Stimulated activated CD4-positive, alpha-beta T cell treated with anti-CD3 and anti-CD28 coated beads, Interleukin-1b, Interleukin-23, amount 100 ng/mL, for 4 hours (primary cell): Measurements from ENCODE around the gene AHSG.
A peak's percentile ranks its signal among the peaks of the same experiment; 100 is the strongest.

ENCODE experiments used
- DNase-seq, 2 donors: peaks; one replicate each; pipeline ENCODE4 v3.0.0-alpha.2; 2020; ENCODE audit warnings: low read depth in 2 of 2

The AHSG gene

DNA sequence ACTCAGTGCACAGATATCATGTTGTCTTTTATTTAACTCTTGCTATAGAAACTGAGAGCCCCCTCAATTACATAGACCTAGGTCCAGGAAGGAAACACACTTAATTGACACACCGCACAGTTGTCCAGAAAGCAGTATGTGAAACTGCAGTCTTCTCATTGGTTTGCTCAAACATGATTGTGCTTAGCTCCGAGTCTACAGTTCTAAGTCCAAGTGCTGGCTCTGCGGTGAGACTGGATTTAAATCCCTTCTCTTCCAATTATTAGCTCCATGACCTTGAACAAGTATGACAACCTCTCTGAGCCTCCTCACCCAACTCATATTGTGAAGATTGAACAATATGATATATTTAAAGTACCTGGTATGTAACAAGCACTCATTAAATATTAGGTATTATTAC is 19.0 kb upstream of the AHSG start:
- DNase-seq = no peak

GRCh38 chr3:186594591-186595113 is 18.2 kb upstream of the AHSG start:
- DNase-seq = no peak

DNA sequence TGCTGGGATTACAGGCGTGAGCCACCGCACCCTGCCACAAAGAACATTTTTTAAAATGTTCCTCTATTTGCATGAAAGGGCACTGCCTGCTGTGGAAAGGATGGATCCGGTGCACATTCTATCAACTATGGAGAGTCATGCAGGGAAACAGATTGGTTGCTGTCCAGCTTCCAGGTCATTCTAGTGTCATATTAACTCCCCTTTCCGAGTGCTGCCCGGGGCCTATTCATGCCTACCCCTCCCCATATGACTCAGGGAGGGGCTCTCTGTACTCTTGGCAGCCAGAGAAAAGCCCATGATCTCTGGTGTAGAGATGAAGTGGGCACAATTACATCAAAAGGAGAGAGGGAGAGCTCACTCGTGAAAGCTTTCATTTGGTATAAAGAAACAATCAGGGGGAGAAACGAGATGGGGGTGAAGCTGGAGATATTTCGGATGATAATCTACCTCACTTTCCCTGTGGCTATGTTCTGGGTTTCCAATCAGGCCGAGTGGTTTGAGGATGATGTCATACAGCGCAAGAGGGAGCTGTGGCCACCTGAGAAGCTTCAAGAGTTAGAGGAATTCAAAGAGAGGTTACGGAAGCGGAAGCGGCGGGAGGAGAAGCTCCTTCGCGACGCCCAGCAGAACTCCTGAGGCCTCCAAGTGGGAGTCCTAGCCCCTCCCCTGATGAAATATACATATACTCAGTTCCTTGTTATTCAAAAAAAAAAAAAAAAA is 16.1 kb upstream of the AHSG start:
- no peak for DNase-seq

DNA sequence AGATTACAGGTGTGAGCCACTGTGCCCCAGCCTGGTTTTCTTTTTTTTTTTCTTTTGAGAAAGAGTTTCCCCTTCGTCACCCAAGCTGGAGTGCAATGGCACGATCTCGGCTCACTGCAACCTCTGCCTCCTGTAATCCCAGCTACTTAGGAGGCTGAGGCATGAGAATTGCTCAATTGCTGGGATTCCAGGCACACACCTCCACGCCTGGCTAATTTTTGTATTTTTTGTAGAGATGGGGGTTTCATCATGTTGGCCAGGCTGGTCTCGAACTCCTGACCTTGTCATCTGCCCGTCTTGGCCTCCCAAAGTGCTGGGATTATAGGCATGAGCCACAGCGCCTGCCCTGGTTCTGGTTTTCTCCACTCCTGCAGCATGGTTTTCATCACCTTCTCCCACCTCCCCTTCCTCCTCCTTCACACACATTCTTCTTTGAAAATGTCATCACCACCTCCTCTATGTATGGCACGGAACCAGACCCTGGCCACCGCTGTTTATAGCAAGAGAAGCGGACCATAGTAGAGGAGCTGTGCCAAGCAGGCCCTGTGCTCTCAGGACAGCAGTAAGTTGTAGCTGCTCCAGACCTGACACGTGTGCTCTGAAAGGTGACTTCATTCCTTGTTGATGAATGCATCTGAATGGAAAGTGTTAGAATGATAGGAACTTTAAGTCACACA is 14.6 kb upstream of the AHSG start:
- no peak for DNase-seq

- no peak for DNase-seq
Measured at GRCh38 chr3:186598794-186599141, 14.1 kb upstream of the AHSG start.

- no peak for DNase-seq
Measured at GRCh38 chr3:186599142-186599784, 13.6 kb upstream of the AHSG start.

GRCh38 chr3:186599785-186600166 is 13.1 kb upstream of the AHSG start:
- DNase-seq = no peak

GRCh38 chr3:186600896-186601295 is 12.0 kb upstream of the AHSG start:
- DNase-seq = no peak

DNA sequence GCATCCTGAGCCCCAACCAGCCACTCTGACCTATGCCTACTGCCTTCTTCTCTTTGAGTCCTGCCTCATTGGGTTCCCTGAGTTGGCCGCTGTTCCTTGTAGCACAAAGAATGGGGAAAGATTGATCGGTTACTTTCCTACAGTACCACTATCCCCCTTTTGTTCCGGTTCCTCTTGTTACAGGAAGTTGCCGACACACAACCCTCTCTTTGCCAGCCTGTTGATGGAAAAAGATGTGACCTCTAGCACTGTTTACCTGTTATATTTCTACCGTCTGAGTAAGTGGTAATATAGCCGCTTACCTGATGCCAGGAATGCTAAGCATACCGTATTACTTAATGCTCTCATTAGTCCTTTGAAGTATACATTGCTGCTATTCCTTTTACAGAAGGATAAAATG is 9.7 kb upstream of the AHSG start:
- DNase-seq = no peak

DNA sequence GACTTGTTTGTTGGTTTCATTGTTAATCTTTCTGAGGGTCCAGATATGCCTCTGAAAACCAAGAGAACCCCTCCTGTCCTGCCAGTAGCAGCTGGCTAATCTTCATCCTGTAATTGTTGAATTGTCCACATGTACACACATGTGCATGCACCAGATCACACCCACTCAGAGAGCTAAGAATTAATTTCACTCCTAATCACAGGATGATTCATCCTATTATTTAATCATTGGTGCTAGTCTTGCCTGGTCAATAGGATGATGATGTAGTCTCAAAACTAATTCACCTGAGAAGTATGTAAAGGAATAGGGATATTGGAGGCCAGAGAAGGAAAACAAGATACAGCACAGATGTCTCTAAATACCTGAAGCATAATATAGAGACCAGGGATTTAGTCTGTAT is 7.8 kb upstream of the AHSG start:
- no peak for DNase-seq

DNA sequence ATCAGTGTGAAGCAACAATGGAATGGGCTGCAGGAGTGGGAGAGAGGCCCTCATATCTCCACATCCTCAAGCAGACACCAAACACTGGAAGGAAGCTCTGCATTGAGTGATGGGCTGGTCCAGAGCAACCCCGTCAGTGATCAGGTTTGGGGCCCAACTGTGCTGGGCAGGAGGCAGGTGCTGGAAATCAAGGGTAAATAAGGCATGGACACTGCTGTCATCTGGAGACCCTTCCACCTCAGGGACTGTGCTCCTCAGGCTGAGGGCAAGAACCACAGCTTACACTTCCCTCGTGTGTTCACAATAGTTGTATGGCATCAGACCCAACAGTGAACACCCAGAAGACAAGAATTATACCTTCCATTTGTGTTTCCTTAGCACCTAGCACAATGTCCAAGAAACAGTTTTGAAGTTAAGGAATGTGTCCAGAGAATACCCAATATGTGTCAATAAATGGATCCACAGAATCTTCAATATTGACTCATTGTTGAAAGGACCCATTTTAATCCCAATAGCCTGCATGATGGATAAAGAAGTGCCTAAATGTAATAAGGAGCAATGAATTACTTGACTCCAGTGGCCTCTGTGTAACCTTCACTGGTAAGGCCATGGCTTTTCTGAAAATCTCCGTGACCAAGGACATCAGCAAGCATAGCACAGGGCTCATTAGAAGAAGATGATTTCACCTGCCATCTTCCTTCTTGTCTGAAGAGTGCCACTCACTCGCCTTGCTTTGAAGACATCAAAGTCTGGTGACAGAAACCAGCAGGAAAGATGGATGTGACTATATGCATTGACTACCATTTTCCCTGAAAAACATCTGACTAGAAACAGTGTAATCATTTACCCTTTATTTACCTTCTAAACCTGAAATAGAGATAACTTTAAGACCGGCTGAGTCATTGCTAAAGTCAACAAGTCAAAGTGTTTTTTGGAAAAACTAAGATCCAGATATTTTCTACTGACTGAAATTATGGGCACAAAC is 7.0 kb upstream of the AHSG start:
- DNase-seq = no peak

DNA sequence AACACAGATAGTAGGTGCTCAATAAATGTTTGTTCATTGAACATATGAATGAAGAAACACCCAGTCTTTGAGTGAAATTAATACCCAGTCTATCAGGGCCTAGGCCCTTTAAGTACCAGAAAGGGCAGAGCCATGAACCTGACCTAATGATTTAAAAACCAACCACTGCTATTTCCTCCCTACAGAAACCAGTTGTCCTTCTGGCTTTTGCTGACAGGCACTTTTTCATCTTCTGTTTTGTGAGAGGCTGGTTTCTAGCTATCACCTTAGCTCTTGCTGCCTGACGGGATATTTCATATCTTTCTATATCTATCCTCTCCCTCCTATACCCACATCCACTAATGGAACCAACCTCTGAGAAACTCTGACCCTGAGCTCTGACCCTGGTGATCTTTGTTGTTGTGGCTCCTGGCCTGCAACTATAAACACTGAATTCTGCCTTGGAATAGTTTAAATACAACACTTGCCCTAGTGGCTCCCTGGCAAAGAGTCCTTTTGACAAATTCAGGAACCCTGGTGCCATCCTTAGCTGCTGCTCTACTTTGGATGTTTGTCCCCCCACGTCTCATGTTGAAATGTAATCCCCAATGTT is 4.1 kb upstream of the AHSG start:
- DNase-seq = no peak

- DNase-seq = no peak
Measured at GRCh38 chr3:186609247-186609868, 3.5 kb upstream of the AHSG start.

GRCh38 chr3:186612065-186612464 is 795 bp upstream of the AHSG start:
- no peak for DNase-seq

GRCh38 chr3:186613637-186614265 is 891 bp downstream of the AHSG start:
- DNase-seq = no peak

GRCh38 chr3:186614266-186614596 is 1.4 kb downstream of the AHSG start:
- DNase-seq = no peak

DNA sequence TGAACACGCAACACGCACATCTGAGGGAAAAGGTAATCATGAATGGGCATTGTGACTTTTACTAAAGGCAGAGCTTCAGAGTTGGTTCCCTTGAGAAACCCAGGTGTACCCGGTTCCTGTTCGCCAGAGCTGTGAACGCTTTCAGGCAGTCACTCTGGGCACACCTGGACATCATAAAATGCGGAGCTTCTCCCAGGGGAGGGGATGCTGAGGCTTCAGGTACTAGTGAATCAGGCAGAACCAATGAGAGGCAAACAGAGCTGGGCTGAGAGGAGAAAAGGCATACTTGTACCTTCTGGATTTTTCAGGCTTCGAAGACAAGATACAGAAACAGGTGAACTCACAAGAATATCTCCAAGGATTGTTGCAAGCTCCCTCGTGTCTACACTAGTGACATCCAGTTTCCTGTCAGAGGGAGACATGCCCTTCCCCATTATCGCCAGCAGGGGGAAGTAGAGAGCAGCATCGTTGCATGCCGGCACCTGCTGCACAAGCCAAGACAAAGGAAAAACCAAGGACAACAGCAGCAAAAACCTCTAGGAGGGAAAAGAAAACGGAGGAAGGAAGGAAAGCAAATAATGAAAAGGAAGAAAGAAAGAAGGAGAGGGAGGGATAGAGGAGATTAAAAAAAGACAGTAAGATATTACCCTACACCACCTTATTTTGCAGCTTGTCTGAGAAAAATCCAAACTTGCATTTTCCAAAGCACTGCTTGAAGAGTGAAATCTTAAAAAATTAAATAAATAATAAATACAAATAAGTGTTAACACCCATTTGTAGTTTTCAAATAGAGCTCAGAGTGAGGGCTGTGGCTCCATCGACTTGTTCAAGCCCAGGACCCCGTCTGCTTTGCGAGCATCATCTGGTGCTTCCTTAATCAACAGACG is 2.0 kb downstream of the AHSG start:
- peak; percentile 63 to 73 for DNase-seq

DNA sequence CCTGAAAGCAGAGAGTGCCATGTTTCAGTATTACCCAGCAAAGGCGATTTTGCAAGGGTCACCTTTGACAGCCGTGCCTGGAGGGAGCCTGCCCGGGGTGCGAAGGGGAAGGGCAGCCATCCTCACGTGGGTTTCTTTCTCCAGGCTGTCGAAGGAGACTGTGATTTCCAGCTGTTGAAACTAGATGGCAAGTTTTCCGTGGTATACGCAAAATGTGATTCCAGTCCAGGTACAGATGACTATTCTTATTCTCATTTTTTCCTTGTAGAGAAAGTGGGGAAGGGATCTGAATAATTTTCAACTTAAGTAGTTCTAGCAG is 3.4 kb downstream of the AHSG start:
- DNase-seq = no peak

DNA sequence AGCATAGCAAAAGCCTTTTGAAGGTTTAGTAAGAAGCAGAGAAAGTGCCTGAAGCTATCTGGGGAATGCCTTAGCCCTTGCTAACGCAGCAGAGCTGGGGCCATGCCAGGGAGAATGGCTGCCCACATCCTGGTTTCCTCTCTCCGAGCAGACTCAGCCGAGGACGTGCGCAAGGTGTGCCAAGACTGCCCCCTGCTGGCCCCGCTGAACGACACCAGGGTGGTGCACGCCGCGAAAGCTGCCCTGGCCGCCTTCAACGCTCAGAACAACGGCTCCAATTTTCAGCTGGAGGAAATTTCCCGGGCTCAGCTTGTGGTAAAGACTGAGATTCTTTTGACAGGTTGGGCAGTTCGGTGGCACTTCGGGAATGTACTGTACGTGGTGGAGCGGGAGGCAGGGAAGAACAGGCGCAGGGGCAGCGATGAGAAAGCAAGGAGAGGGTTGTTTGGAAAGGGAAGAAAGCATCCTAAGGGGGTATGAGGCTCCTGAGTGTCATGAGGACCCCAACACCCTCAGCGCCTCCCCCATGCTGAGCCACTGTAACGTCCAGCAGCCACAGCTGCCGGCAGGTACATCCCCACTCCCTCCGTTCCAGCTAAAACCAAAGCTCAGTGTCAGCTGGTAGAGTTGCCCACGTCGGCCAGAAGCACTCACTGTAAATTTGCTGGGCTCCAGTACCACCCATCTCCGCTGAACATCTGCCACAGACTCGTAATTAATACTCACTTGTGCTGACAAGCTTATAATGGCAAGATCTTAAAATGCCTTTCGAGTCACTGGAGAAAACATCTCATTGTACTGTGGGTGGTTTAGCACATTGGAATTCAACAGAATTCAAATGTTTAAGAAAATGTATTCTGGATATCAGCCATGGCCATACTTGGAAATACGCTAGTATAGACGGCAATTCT is 4.4 kb downstream of the AHSG start:
- DNase-seq = peak; percentile 77
